A549 (cell line): ENCODE data around the gene TMTC2. TPM values are rescaled to one million over a fixed set of nuclear protein-coding genes. Genes with fewer than 3 reads are reported as not detected.

Experiments
- ATAC-seq, 2 experiments: fragments of 200-7000 bp in 1 of 2; fragments of >200 bp in 1 of 2; cut with Nextera tagmentation in 1 of 2; cut with Tn5 transposase in 1 of 2; 3 replicates each; pipeline versions ENCODE4 v1.8.0 to v1.9.1; 2018 to 2020; ENCODE audit warnings: mild to moderate bottlenecking in 1 of 2, moderate library complexity in 1 of 2
- CTCF ChIA-PET: fragments of 300-600 bp; sonication (Branson Sonifier 250); formaldehyde crosslinking; extraction: SDS; loops from one replicate; lab custom pipeline; 2021; ENCODE audit warnings: antibody characterized with exemption, inconsistent platforms; lab: Yijun Ruan, JAX
- POLR2A ChIA-PET: fragments of 350-600 bp; formaldehyde crosslinking; extraction: SDS; loops from one replicate; lab custom pipeline; 2021; ENCODE audit warnings: antibody characterized with exemption, inconsistent platforms; lab: Yijun Ruan, JAX
- DNase-seq, 2 experiments: peaks; one replicate each; pipeline versions ENCODE4 v3.0.0 to v3.0.0-alpha.2; 2011 to 2016; ENCODE audit warnings: low read depth in 1 of 2, low spot score in 1 of 2
- FAIRE-seq: peaks from 2 replicates; lab custom pipeline; 2011; peaks lifted over from hg19 to GRCh38; lab: Jason Lieb, UNC
- H3K27ac ChIP-seq, 2 experiments: fragments of >200 bp; sonication (Bioruptor Twin); formaldehyde crosslinking; 3 replicates each; pipeline ENCODE4 v1.5.1; 2016 to 2017
- H3K4me1 ChIP-seq: fragments of >200 bp; sonication (Bioruptor Twin); formaldehyde crosslinking; 3 replicates; pipeline ENCODE4 v1.6.1; 2016
- H3K4me2 ChIP-seq: fragments of >200 bp; sonication (Bioruptor Twin); formaldehyde crosslinking; 3 replicates; pipeline ENCODE4 v1.6.1; 2016
- H3K4me3 ChIP-seq: fragments of >200 bp; sonication (Bioruptor Twin); formaldehyde crosslinking; 3 replicates; pipeline ENCODE4 v1.5.1; 2016
- H3K9me3 ChIP-seq: fragments of >200 bp; sonication (Bioruptor Twin); formaldehyde crosslinking; 3 replicates; pipeline ENCODE4 v1.6.1; 2016
- BCL3 ChIP-seq: fragments of >200 bp; sonication (Bioruptor Twin); formaldehyde crosslinking; IDR thresholded peaks from 3 replicates; pipeline ENCODE4 v1.6.1; 2016
- BHLHE40 ChIP-seq: IDR thresholded peaks from 2 replicates; pipeline ENCODE4 v1.6.1; 2012; ENCODE audit warnings: low read depth, low read length, inconsistent platforms
- CBX2 ChIP-seq: fragments of 200-600 bp; sonication (generic); IDR thresholded peaks from 2 replicates; pipeline ENCODE4 v1.6.1; 2016; ENCODE audit warnings: low read depth, mild to moderate bottlenecking, borderline replicate concordance
- CBX8 ChIP-seq: fragments of 200-600 bp; sonication (generic); IDR thresholded peaks from 2 replicates; pipeline ENCODE4 v1.6.1; 2016
- E2F6 ChIP-seq: IDR thresholded peaks from 2 replicates; pipeline ENCODE4 v1.6.1; 2012; ENCODE audit warnings: low read depth, borderline replicate concordance
- EHF ChIP-seq: fragments of 250-450 bp; sonication (Bioruptor Pico); IDR thresholded peaks from 2 replicates; pipeline ENCODE4 v1.5.0; 2020; ENCODE audit warnings: mild to moderate bottlenecking
- EP300 ChIP-seq, 2 experiments: fragments of >200 bp; sonication (Bioruptor Twin); formaldehyde crosslinking; IDR thresholded peaks; 2 replicates in 1 of 2; 3 replicates in 1 of 2; pipeline ENCODE4 v1.6.1; 2016 to 2017
- FOSB ChIP-seq: fragments of 250-450 bp; sonication (Bioruptor Pico); IDR thresholded peaks from 2 replicates; pipeline ENCODE4 v1.5.0; 2020; ENCODE audit warnings: mild to moderate bottlenecking, moderate library complexity
- FOXS1 ChIP-seq: fragments of 250-450 bp; sonication (Bioruptor Pico); IDR thresholded peaks from 2 replicates; pipeline ENCODE4 v1.5.0; 2020; ENCODE audit warnings: mild to moderate bottlenecking, moderate library complexity
- GATA3 ChIP-seq: IDR thresholded peaks from 2 replicates; pipeline ENCODE4 v1.6.1; 2012; ENCODE audit warnings: borderline replicate concordance
- HDAC2 ChIP-seq: fragments of 200-600 bp; sonication (generic); IDR thresholded peaks from 2 replicates; pipeline ENCODE4 v1.6.1; 2016
- HEYL ChIP-seq: fragments of 250-450 bp; sonication (Bioruptor Pico); IDR thresholded peaks from 2 replicates; pipeline ENCODE4 v1.8.0; 2021; ENCODE audit warnings: mild to moderate bottlenecking, moderate library complexity
- HMGXB4 ChIP-seq: fragments of 250-450 bp; sonication (Bioruptor Pico); IDR thresholded peaks from 2 replicates; pipeline ENCODE4 v1.5.0; 2021; ENCODE audit warnings: mild to moderate bottlenecking, moderate library complexity, borderline replicate concordance
- HOXA7 ChIP-seq: fragments of 250-450 bp; sonication (Bioruptor Pico); IDR thresholded peaks from 2 replicates; pipeline ENCODE4 v1.5.0; 2020; ENCODE audit warnings: mild to moderate bottlenecking, moderate library complexity
- JUN ChIP-seq, 2 experiments: fragments of >200 bp; sonication (Bioruptor Twin); formaldehyde crosslinking; IDR thresholded peaks; 2 replicates in 1 of 2; 3 replicates in 1 of 2; pipeline ENCODE4 v1.6.1; 2016 to 2017
- MAFK ChIP-seq: fragments of 450-650 bp; IDR thresholded peaks from 2 replicates; pipeline ENCODE4 v1.6.1; 2014; ENCODE audit not compliant: partially characterized antibody
- NFE2L2 ChIP-seq: fragments of 150-350 bp; conservative IDR thresholded peaks from 2 replicates; pipeline ENCODE4 v1.6.1; 2014; ENCODE audit warnings: low read length
- NPAS2 ChIP-seq: fragments of 250-450 bp; sonication (Bioruptor Pico); IDR thresholded peaks from 2 replicates; pipeline ENCODE4 v1.8.0; 2022; ENCODE audit warnings: mild to moderate bottlenecking, moderate library complexity, borderline replicate concordance
- NR3C1 ChIP-seq: fragments of >200 bp; sonication (Bioruptor Twin); formaldehyde crosslinking; IDR thresholded peaks from 3 replicates; pipeline ENCODE4 v1.6.1; 2017
- PBX3 ChIP-seq: IDR thresholded peaks from 2 replicates; pipeline ENCODE4 v1.6.1; 2012
- POLR2AphosphoS2 ChIP-seq: conservative IDR thresholded peaks from 2 replicates; pipeline ENCODE4 v1.6.1; 2012; ENCODE audit warnings: low read length, improper control_type of control experiment, inconsistent platforms
- RAD21 ChIP-seq, 2 experiments: fragments of >200 bp in 1 of 2; sonication (Bioruptor Twin) in 1 of 2; formaldehyde crosslinking in 1 of 2; IDR thresholded peaks in 1 of 2; conservative IDR thresholded peaks in 1 of 2; 2 replicates in 1 of 2; 3 replicates in 1 of 2; pipeline ENCODE4 v1.6.1; 2012 to 2018; ENCODE audit warnings: inconsistent platforms in 1 of 2
- RARB ChIP-seq: fragments of 250-450 bp; sonication (Bioruptor Pico); IDR thresholded peaks from 2 replicates; pipeline ENCODE4 v1.8.0; 2021; ENCODE audit warnings: mild to moderate bottlenecking, moderate library complexity
- RFX5 ChIP-seq: fragments of 450-650 bp; IDR thresholded peaks from 2 replicates; pipeline ENCODE4 v1.7.1; 2014; ENCODE audit warnings: antibody characterized with exemption, mild to moderate bottlenecking, moderate library complexity
- SMC3 ChIP-seq: fragments of >200 bp; sonication (Bioruptor Twin); formaldehyde crosslinking; IDR thresholded peaks from 3 replicates; pipeline ENCODE4 v1.6.1; 2018; ENCODE audit warnings: inconsistent platforms
- ZC3H11A ChIP-seq: fragments of 450-650 bp; IDR thresholded peaks from 2 replicates; pipeline ENCODE4 v1.6.1; 2014; ENCODE audit warnings: antibody characterized with exemption, mild to moderate bottlenecking
- ZFP36 ChIP-seq: fragments of 450-650 bp; IDR thresholded peaks from 2 replicates; pipeline ENCODE4 v1.6.1; 2014; ENCODE audit warnings: borderline replicate concordance; ENCODE audit not compliant: partially characterized antibody
- ZNF302 ChIP-seq: fragments of 250-450 bp; sonication (Bioruptor Pico); IDR thresholded peaks from 2 replicates; pipeline ENCODE4 v1.9.0; 2021; ENCODE audit warnings: inconsistent platforms, mild to moderate bottlenecking, moderate library complexity
- WGBS: methylation state at CpG from one replicate; pipeline ENCODE4 v1.1.6; 2017; ENCODE audit errors: missing lambda C conversion rate; 5-methylcytosine and 5-hydroxymethylcytosine counted together
- polyA plus RNA-seq, 4 experiments: library from polyadenylated mRNA; depleted of rRNA in 3 of 4; stranded (reverse); fragments of >200 nt; fragmentation: RNase III in 1 of 4; extraction: RNeasy Plus Mini Kit Qiagen cat#74134 plus additional on column Dnase treatment in 1 of 4; gene quantifications; 2 replicates in 3 of 4; 3 replicates in 1 of 4; pipeline ENCODE4 v1.2.3, GENCODE V29; 2011 to 2017
- TF ChIP-seq, protein P1 (sequence below): fragments of 150-350 bp; IDR thresholded peaks from 2 replicates; pipeline ENCODE4 v1.6.1; 2014; ENCODE audit warnings: low read depth, mild to moderate bottlenecking, low read length

The TMTC2 gene
- polyA plus RNA-seq, 2 of the 4 experiments (the other 2 are of a cell fraction), result 1.8 to 5.3 TPM

DNA sequence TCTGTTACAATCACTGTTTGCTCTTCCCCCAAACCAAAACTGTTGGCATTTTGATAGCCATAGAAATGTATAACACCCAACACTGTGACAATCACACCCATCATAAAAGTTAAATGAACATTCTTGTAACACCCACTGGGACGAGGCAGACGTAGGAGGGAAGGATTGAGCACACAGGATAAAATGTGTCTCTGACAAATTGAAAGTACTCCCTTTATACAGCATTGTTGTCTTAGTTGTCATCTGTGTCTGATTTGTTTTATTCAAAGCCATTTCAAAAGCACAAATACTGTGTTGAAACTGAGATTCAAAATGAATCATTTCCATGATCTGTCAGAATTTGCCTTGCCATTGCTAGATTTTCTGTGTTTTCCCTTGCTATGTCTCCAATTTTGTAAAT, 436.3 kb downstream of the TMTC2 start:
- no peak overlapping the region for H3K27ac ChIP-seq
- CTCF ChIA-PET, result no interaction called here
- POLR2A ChIA-PET, result no interaction called here

GRCh38 chr12:83128540-83128939, 441.8 kb downstream of the TMTC2 start:
- ChIA-PET CTCF (no interaction called here), POLR2A (no interaction called here)

More for the DNA sequence above, 436.3 kb downstream of the TMTC2 start:
- DNase-seq (no peak), ATAC-seq (no peak), FAIRE-seq (no peak)
- Histone ChIP-seq H3K4me3 (no peak overlapping the region), H3K4me1 (no peaks in the 10 kb centered on the region), H3K4me2 (no peak overlapping the region), H3K9me3 (0 out of 3 replicates have a peak, but pooled peaks cover 2% of the 10 kb centered on the region)
- WGBS, result 48% methylated on average over 2 of the region's 2 CpGs
- no peak for TF ChIP-seq NR3C1
- no peak for TF ChIP-seq NFE2L2
- no peak for TF ChIP-seq E2F6
- TF ChIP-seq EHF (CRISPR knock-in tag), result no peak
- TF ChIP-seq GATA3, result no peak
- no peak for TF ChIP-seq FOXS1 (CRISPR knock-in tag)
- no peak for TF ChIP-seq RFX5
- no peak for TF ChIP-seq RAD21 (conservative IDR thresholded peaks at IDR 0.05 in 1 of 2, IDR thresholded peaks at IDR 0.05 in 1 of 2)
- no peak for TF ChIP-seq POLR2AphosphoS2
- TF ChIP-seq HMGXB4, result no peak
- TF ChIP-seq ZC3H11A, result no peak
- TF ChIP-seq HEYL (CRISPR knock-in tag), result no peak
- no peak for TF ChIP-seq BCL3
- TF ChIP-seq PBX3, result no peak

DNA sequence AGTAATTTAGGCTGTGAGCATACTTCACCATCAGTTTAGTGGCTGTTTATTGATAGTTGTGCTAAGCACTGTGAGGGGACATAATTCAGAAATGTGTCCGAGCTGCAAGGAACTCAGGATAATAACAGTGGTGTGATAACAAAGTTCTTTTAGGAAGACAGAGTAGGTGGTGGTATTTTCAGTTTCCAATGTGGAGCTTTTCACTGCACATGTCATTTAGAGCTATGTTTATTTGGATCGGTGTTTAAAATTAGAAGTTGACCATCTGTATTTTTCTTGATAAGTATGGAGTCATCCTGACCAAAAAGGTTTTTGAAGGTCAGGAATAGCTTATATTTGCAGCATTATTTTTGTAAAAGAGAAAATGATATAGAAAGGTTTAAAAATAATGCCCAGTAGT, 443.5 kb downstream of the TMTC2 start:
- Histone ChIP-seq H3K4me1 (no peaks in the 10 kb centered on the region), H3K4me2 (no peak overlapping the region)
- TF ChIP-seq EP300 (IDR thresholded peaks at IDR 0.05), result no peak
- TF ChIP-seq MAFK, result no peak
- TF ChIP-seq JUN (IDR thresholded peaks at IDR 0.05), result no peak
- no peak for TF ChIP-seq ZFP36
- TF ChIP-seq ZNF302 (CRISPR knock-in tag), result no peak
- TF ChIP-seq CBX8, result no peak
- TF ChIP-seq, protein P1, sequence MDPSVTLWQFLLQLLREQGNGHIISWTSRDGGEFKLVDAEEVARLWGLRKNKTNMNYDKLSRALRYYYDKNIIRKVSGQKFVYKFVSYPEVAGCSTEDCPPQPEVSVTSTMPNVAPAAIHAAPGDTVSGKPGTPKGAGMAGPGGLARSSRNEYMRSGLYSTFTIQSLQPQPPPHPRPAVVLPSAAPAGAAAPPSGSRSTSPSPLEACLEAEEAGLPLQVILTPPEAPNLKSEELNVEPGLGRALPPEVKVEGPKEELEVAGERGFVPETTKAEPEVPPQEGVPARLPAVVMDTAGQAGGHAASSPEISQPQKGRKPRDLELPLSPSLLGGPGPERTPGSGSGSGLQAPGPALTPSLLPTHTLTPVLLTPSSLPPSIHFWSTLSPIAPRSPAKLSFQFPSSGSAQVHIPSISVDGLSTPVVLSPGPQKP, result no peak
- TF ChIP-seq NR3C1, result no peak
- TF ChIP-seq NPAS2 (CRISPR knock-in tag), result no peak
- TF ChIP-seq PBX3, result no peak
- TF ChIP-seq RARB (CRISPR knock-in tag), result no peak
- no peak for TF ChIP-seq HOXA7 (CRISPR knock-in tag)
- TF ChIP-seq, all 56 proteins: peak for 0
- no peak overlapping the region for H3K4me3 ChIP-seq
- FAIRE-seq (no peak), ATAC-seq (no peak), DNase-seq (no peak)
- WGBS, result 74% methylated on average over 2 of the region's 2 CpGs
- POLR2A ChIA-PET, result no interaction called here
- H3K9me3 ChIP-seq, result no peaks in the 10 kb centered on the region
- H3K27ac ChIP-seq, result no peak overlapping the region
- CTCF ChIA-PET, result no interaction called here

More at GRCh38 chr12:83128540-83128939, 441.8 kb downstream of the TMTC2 start:
- TF ChIP-seq ZNF302 (CRISPR knock-in tag) (no peak), EP300 (IDR thresholded peaks at IDR 0.05) (no peak), CBX2 (no peak), ZC3H11A (no peak), FOXS1 (CRISPR knock-in tag) (no peak), RFX5 (no peak), CBX8 (no peak), GATA3 (no peak), FOSB (CRISPR knock-in tag) (no peak), EHF (CRISPR knock-in tag) (no peak), SMC3 (no peak), BHLHE40 (no peak), HDAC2 (no peak), NPAS2 (CRISPR knock-in tag) (no peak)
- TF ChIP-seq, all 56 proteins: peak for 0
- Histone ChIP-seq H3K4me1 (no peaks in the 10 kb centered on the region), H3K9me3 (no peaks in the 10 kb centered on the region), H3K27ac (no peak overlapping the region), H3K4me2 (no peak overlapping the region), H3K4me3 (no peak overlapping the region)
- no peak for ATAC-seq
- no peak for DNase-seq
- FAIRE-seq, result no peak
